Colon (tissue), 2 donors: ENCODE results near the gene TSPAN33.

ENCODE experiments used
- FAIRE-seq: peaks from 2 replicates; lab custom pipeline; 2012; peaks lifted over from hg19 to GRCh38; lab: Jason Lieb, UNC
- donor health status: control.
- donor health status: control.

Gene TSPAN33

DNA sequence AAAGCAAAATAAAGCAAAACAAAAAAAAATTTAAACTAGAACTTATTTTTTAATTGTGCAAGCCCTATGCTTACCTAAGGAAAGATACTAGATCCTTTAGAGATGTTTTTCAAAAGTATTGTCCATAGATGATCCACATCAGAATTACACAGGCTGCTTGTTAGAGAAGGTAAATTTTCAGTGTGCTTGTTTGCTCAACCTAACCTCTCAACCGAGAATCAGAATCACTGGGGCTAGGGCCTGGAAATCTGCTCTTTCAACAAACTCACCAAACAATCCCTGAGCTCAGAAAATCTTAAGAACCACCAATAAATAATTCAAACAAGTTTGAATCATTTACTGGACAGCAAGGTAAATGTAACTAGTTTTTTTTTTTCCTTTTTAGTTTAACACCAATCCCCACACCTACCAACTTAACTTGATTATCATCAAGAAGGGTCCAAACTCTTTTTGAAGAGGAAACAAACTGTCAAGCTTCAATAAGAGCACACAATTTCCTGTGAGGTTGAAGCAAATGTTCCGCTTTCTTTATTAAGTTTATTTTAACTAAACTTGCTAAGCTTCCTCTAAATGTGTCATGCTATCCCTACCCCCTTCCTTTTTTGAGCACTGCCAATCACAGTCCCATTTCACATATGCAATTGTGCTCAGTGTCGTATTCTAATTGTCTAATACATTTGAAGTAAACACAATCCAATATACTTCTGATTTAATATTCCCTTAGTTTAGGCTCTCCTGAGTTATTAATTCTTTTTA lies 7.4 kb upstream of the TSPAN33 start:
- FAIRE-seq, result no peak

DNA sequence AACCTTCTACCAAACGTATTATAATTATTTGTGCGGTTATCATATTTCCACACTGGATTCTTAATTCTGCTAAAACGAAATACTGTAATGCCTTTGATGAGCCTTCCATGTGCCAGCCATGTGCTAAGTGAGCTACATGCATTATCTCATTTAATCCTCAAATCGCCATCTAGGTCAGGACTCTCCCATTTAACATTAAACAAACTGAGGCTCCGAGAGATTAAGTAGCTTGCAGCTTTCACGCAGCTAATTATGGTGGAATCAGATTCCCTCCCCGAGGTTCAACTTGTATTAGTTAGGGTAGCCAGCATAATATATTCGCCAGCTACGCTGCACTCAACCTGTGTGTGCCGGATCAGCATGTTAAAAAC lies 798 bp upstream of the TSPAN33 start:
- FAIRE-seq, result no peak

DNA sequence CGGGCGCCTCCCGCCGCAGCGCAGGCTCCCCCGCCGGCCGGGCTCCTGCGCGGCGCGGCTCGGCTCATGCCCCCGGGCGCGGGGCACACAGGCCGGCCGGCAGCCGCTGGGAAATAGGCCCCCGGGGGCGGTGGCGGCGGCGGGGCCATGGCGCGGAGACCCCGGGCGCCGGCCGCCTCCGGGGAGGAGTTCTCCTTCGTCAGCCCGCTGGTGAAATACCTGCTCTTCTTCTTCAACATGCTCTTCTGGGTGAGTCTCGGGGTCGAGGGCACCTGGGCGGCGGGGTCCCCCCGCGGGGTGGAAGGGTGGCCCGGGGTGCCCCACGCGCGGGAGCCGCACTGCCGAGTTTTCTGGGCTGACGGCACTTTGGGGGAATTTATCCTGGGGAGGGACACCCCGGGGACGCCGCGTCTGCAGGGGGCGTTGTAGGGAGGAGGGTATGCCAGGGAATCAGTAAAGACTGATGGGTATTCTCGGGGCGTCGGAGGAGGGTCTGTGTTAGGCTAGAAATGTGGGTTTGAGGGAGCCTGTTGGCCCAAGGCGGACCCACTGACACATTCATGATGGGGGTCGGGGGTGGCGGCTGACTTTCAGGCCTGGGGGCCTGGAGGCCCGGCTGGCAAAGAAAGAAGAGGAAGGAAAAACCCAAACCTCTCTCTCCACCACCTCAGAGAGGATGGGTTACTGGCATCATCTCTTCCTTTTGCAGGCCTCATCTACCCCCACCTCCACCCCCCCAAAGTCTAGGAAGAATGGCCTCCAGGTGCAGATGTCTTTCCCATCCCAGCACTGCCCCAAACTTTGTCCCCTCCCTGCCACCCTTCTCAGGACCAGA lies 544 bp downstream of the TSPAN33 start:
- FAIRE-seq, result no peak

DNA sequence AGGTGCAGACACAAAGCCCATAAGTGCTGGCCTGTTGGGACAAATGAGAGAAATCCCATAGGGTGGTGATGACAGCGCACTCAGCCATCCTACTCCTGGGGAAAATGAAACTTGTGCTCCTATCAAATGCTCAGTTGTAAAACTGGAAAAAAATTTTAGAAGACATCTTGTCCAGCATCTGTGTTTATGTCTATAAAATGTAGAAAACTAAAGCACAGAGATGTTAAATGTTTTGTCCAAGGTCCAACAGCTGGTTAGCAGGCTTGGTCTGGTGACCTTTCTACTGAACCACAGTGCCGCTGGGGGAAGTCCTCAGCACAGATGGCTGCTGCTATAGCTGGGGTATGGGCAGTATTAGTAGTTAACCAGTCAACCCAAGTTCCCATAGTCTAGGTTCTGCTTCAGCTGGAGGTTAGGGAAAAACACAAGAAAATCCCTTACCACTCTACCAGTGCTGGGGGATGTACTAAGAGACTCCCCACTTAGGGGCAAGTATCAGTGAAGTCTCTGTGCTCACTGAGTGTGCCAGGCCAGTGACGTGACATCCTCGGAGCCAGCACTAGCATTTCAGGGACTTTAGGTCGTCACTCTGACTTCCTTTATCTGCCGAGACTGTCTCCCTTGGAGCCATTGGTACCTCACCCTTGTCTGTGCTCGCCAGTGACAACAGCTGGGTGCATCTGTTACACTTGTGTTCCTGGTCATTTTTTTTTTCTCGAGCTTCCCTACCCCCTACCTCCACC lies 1.9 kb downstream of the TSPAN33 start:
- no peak for FAIRE-seq

DNA sequence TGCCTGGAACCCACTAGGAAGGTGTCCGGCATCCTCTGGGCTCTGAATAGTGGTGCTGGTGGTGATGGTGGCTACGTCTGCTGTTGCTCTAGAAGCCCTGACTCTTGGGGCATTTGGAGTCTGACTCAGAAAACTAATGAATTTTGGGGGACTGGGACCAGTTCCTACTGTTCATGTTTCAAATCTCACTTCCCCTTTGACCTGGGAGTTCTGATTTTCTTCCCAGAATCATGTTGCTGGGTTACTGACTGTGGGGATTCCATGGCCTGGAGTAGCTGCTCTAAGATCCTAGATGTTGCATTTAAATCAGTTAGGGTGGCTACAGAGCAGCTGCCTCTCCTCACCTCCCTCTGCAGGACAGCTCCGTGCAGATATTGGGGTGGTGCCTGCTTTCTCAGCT lies 3.2 kb downstream of the TSPAN33 start:
- FAIRE-seq, result no peak

DNA sequence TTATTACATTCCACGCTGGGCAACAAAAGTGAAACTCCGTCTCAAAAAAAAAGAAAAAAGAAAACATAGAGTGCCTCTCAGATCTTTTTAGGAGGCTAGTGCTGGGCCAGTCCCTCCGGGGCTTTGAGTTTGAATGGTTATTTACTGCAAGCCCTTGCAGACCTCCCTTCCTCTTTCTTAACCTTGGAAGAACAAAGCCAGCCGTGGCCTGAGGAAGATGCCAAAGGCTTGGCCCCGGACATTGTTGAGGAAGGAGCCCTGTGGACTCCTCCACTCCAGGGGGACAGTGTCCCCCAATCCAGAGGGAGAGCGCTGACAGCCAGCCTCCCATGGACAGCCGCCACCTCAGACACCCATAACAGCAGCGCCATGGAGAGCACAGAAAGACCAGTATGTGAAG lies 5.0 kb downstream of the TSPAN33 start:
- FAIRE-seq, result no peak

DNA sequence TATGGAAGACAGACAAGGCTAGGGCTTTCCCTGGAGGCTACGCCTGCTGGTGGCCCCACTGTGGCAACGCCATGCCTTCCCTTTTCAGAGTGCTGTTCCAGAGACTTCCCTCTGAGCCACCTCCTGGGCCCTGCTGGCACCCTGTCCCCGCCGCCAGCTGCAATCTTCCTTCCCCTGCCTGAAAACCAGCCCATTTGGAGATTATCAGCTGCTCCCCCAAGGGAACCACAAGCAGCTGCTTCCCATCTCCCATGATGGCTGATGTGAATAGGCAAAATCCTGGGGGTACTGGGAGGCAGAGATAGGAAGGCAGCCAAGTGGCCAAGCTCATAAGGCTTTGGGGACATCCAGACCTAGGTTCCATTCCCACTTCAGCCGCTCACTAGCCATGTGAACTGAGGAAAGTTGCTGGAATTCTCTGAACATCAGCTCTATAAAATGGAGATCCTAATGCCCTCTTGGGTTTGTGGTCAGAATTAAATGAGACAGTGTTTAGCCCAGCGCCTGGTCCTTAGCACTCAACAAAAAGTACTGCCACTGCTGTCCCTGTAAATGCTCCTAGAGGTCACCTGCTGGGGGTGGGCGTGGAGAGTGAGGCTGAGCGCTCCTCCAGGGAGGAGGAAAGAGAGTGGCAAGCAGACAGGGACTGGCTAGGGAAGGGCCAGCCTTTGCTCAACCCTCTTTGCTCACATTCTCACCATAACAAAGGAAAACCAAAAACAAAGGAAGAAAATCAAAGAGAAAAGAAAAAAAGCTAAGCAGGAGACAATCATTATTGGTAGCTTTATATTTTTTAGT lies 5.9 kb downstream of the TSPAN33 start:
- FAIRE-seq, result no peak

DNA sequence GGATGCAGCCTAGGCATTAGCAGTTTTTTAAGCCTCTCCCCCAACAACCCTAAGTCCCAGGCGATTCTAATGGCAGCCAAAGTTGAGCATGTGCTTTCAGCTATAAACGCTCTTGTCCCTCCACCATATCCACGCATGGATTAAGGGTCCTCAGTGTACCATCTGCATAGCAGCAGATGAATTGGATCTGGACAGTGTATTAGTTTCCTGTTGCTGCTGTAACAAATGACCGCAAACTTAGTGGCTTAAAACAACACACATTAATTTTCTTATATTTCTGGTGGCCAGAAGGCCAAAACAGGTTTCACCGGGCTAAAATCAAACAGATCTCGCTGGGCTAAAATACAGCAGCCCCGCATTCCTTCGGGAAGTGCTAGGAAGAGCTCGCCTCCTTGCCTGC lies 13.1 kb downstream of the TSPAN33 start:
- no peak for FAIRE-seq

DNA sequence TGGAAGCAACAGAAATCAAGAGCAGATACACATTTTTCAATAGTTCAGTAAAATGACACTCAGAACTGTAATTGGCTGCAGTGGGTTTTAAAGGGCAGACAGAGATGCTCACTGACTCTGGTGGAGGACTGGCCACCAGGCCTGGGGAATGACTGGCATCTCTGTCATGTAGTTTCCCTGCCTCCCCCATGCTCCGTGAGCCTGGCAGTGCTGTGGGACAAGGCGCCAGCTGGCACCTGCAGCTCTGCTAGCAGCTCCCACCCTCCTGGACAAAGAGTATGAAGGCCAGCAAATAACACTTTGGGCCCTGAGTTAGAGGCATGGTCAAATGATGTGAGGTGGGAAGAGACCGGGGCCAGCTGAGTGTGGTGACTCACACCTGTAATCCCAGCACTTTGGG lies 15.0 kb downstream of the TSPAN33 start:
- no peak for FAIRE-seq

DNA sequence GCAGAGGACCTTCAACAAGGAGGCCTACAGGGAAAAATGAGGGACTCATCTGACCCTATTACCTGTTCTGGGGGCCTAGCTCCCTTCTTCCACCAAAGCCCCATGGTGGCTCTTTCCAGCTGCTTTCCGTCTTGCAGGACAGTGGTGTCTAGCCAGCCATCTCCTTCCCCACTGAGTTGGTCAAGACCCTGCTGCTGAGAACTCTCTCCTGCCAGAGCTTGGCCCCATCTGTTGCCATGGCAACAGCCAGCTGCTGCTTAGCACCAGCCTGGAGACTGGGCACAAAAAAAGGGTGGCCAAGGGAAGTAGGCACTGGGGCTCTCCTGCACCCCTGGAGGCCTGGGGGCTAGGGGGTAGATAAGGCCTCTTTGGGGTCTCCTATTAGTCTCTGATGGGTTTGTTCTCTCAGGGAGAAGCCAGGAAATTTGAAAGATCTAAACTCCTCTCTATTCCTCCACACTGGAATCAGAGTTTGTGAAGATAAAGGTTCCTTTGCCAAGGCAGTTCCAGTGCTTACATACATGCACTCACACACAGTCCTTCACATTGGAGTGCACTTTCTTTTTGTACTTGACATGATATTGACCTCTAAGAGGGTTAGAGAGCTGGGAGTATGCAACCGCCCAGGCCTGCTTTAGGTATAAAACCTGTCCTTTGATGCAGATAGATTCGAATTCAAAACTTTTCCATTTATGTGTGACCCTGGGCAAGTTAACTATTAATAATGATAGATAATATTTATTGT lies 15.8 kb downstream of the TSPAN33 start:
- no peak for FAIRE-seq

DNA sequence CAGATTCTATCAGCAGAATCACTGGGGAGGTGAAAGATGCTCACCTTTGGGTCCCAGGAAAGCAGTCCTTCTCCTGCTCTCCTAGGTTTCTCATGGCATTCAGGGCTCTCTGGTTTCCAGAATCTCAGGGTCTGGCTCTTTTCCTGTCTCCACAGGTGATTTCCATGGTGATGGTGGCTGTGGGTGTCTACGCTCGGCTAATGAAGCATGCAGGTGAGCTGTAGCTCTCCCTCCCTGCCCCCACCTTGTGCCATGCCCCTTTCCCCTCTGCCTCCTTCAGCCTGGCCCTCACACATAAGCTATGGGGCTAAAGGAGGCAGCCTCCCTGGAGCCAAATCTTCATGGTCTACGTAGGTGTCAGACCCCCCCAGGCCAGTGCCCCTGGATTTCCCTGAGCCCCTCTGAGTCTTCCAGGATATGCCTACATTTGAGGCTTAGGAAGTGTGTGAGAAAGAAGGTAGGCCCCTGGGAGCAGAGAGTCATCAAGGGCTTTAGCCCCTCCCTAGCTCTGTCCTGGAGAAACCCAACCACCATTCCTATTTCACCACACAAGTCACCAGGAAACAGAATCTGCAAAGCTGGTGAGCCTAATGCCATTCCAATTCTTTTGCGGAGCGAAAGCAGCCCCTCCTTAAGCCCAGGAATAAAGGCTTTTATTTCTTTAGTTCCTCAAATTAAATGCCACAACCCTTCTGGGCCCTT lies 17.2 kb downstream of the TSPAN33 start:
- FAIRE-seq, result no peak

DNA sequence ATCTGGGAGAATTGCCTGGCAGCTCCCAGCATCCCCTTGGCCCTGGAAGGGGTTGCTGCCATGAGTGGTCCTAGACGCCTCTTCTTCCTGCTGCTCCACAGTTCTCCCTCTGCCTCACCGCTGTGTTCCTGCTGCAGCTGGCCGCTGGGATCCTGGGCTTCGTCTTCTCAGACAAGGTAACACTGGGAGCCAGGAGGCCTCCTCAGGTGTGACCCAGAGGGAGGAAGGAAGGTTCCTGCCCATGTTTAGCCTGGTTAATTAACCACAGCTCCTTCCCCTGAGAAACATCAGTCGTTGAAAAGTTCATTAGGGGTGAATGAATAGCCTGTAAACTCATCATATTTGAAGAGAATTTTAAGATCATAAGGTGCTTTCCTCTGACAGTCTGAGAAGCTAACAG lies 18.2 kb downstream of the TSPAN33 start:
- no peak for FAIRE-seq

DNA sequence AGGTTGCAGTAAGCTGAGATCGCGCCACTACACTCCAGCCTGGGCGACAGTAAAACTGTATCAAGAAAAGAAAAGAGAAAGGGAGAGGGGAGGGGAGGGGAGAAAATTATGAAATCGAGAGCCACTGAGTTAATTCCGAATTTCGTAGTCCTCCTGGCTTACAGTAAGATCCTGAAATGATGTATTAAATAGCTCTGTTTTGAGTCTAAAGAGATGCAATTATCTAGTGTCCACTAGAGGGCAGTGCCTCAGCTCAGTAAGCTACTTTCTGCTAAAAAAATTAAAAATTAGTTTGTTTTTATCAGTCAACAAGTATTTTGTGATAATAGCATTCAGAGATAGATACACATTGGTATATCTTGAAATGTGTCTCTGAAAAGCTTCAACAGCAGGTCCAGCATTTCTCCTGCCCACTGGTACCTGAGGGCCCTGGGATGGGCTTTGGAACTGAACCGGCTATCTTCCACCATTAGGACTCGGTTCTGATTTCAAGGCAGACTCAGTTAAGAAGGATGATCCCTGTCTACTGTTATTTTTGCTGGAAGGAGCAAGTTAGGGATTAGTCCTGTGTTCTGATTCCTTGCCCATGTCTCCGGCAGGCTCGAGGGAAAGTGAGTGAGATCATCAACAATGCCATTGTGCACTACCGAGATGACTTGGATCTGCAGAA lies 19.5 kb downstream of the TSPAN33 start:
- no peak for FAIRE-seq

DNA sequence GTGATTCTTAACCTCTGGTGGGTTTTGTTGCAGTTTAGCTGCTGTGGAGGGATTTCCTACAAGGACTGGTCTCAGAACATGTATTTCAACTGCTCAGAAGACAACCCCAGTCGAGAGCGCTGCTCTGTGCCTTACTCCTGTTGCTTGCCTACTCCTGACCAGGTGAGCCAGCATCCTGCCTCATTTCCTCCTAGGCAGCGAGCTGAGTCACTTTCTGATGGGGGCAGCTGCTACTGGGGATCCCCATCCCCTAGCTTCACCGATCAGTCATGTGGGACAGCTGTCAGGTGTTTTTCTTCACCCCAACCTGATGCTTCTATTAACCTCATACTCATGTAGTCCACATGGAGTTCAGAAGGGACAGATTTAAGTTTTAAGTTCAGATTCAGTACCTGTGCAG lies 22.2 kb downstream of the TSPAN33 start:
- FAIRE-seq, result no peak

DNA sequence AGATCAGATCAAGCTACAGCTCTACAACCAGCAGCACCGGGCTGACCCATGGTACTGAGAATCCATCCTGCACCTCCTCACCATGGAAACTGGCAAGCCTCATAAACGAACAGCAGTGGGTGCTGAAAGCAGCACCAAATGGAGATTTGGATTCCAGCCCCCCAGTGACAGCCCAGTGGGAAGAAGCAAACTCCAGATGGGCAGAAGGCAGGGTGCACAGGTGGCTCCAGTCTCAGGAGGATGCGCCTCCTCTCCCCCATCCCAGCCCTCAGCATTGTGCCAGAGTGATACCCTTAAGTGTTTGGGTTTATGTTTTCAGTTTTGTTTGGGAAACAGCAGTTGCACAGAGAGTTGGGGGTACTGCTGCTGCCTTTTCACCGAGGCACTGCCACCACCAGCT lies 23.3 kb downstream of the TSPAN33 start:
- FAIRE-seq, result no peak

DNA sequence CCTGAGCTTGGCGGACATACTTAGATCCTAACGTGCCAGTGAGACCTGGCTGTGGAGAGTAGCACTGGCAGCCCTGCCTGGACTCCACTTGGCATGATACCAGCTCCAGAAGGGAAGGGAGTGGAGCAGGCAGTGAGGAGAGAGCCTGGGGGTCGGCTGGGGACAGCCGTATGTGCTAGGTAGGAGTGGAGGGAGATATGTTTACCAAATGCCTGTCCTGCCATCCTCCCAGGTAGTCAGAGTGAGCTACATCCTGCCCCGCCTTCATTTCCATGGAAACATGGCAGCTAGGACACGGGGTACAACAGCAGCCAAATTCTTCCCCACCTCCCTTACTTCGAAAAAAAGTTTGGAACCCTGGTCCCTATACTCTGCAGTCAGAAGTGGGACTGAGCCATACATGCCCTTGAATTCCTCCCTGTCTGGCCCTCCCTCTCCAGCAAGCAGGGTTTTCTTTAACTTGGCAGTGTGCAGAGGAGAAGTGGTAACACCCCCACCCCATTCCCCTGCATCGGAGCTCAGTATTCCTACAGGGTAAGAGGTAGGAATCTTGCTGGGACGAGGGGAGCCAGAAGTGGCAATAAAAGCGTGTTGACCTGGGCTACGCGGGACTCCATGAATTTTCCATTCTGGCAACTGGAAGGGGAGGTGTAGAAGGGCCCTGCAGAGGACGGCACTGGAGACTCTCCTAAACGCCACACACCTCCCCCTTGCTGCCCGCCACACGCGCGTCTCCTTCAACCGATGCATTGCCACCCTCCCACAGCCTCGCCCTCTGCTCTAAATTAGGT lies 23.9 kb downstream of the TSPAN33 start:
- FAIRE-seq, result no peak

DNA sequence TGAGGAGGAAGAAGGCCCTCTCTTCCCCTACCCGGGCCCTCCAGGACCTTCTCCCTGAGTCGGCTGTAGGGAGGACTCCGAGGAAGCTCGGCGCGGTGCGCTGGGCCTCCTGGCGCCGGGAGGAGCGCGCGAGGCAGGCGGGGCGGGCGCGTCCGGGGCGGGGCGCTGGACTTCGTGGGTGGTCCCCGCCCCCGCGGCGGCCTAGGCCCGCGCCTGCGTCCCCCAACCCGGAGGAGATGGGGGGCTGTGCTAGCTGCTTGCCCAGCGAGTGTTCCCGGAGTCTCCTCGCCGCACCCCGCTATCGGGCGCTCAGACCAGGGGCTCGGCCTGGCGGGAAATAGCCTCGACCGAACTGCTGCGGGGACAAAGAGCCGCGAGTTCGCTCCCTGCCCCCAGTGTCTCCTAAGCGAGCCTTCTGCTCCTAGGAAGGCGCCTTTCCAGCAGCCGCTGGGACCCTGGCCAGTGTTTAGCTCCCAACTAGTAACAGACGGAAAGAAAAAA lies 24.7 kb downstream of the TSPAN33 start:
- FAIRE-seq, result no peak

DNA sequence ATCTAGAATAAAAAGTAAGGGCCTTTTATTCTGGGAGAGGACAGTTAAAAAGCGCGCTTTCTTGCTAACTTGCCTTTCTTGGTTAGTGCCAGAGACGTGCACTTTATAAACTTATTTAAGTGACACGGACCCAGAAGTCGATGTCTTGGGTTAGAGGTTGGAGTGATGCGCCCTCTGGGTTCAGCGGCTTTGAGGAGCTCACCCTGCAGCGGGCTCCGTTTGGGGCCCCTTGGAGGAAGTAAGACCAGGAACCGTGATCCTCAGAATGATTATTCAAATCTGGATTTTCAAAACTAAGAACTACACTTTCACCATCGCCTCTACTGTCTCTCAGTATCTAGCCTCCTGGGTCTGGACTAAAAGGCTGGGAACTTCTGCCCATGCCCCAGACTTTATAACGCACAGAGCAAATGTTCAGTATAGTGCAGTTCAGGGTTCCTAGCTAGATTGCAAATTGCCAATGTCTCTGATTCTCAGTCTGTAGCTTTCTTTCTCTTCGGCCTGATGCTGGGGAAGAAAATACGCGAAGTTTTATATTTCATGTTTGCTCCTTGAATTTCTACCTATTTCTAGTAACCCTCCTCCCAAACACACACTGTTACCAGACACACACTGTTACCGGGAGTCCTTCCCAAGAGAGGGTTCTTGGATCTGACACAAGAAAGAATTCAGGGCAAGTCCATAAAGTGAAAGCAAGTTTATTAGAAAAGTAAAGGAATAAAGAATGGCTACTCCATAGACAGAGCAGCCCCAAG lies 25.4 kb downstream of the TSPAN33 start:
- no peak for FAIRE-seq
